ENCODE data around the gene SPACA7.

The SPACA7 gene

GRCh38 chr13:112363867-112364528 is 12.2 kb upstream of the SPACA7 start:
- Histone ChIP-seq H3K23ac (ENCODE audit: low read length) (no peak overlapping the region), H3K4me1 (ENCODE audit: control insufficient read depth in 1 of 2, insufficient read depth in 2 of 2, low read length in 2 of 2) (no peaks in the 10 kb centered on the region), H4K91ac (ENCODE audit: low read depth, low read length) (no peak overlapping the region), H2AK5ac (ENCODE audit: low read length) (no peak overlapping the region), H3K27ac (ENCODE audit: low read depth, low read length) (no peak overlapping the region), H3K79me1 (ENCODE audit: low read length) (no peaks in the 10 kb centered on the region), H2BK12ac (ENCODE audit: low read length) (no peak overlapping the region), H2BK5ac (ENCODE audit: low read depth, low read length, poor library complexity) (no peak overlapping the region), H3K14ac (ENCODE audit: low read length) (no peak overlapping the region), H3K79me2 (ENCODE audit: control insufficient read depth, insufficient read depth, low read length, poor library complexity) (no peaks in the 10 kb centered on the region), H2BK120ac (ENCODE audit: insufficient read depth, low read length, poor library complexity) (no peak overlapping the region), H3K9ac (ENCODE audit: low read length) (no peak overlapping the region), H3K4me2 (ENCODE audit: low read length) (no peak overlapping the region), H2AFZ (ENCODE audit: insufficient read depth, low read length, poor library complexity) (no peak overlapping the region), H3K27me3 (ENCODE audit: insufficient read depth, low read length) (no peaks in the 10 kb centered on the region), H3K4me3 (ENCODE audit: low read depth, low read length) (no peak overlapping the region), H3K36me3 (ENCODE audit: control insufficient read depth in 1 of 2, insufficient read depth in 2 of 2, low read length in 2 of 2) (no peaks in the 10 kb centered on the region), H3K18ac (ENCODE audit: low read length) (no peak overlapping the region), H4K8ac (ENCODE audit: low read depth, low read length) (no peak overlapping the region), H3K4ac (ENCODE audit: low read depth, low read length) (no peak overlapping the region), H3K9me3 (ENCODE audit: insufficient read depth, low read depth, low read length) (peaks cover 11% of the 10 kb centered on the region), H4K12ac (ENCODE audit: low read depth, low read length) (no peak overlapping the region)
- no CpG with 5 or more reads among the region's 12 CpGs for WGBS (ENCODE audit: extremely low coverage, insufficient coverage, insufficient read length)
- DNase-seq: no peak

GRCh38 chr13:112366907-112367646 is 9.1 kb upstream of the SPACA7 start:
- H3K9ac ChIP-seq (ENCODE audit: low read length): peak overlapping the region; percentile 10
- WGBS (ENCODE audit: extremely low coverage, insufficient coverage, insufficient read length): no CpG with 5 or more reads among the region's 4 CpGs
- peaks cover 9% of the 10 kb centered on the region for H3K9me3 ChIP-seq (ENCODE audit: insufficient read depth, low read depth, low read length)
- no peaks in the 10 kb centered on the region for H3K27me3 ChIP-seq (ENCODE audit: insufficient read depth, low read length)
- H2BK12ac ChIP-seq (ENCODE audit: low read length): no peak overlapping the region
- H3K27ac ChIP-seq (ENCODE audit: low read depth, low read length): no peak overlapping the region
- no peaks in the 10 kb centered on the region for H3K79me1 ChIP-seq (ENCODE audit: low read length)
- H3K18ac ChIP-seq (ENCODE audit: low read length): no peak overlapping the region
- H3K4me2 ChIP-seq (ENCODE audit: low read length): no peak overlapping the region
- H3K4me3 ChIP-seq (ENCODE audit: low read depth, low read length): no peak overlapping the region
- H3K36me3 ChIP-seq (ENCODE audit: control insufficient read depth in 1 of 2, insufficient read depth in 2 of 2, low read length in 2 of 2): no peaks in the 10 kb centered on the region
- DNase-seq: no peak
- H2AFZ ChIP-seq (ENCODE audit: insufficient read depth, low read length, poor library complexity): no peak overlapping the region
- no peak overlapping the region for H4K8ac ChIP-seq (ENCODE audit: low read depth, low read length)
- H3K4ac ChIP-seq (ENCODE audit: low read depth, low read length): no peak overlapping the region
- no peak overlapping the region for H3K14ac ChIP-seq (ENCODE audit: low read length)
- no peak overlapping the region for H4K12ac ChIP-seq (ENCODE audit: low read depth, low read length)
- H4K91ac ChIP-seq (ENCODE audit: low read depth, low read length): no peak overlapping the region
- no peaks in the 10 kb centered on the region for H3K4me1 ChIP-seq (ENCODE audit: control insufficient read depth in 1 of 2, insufficient read depth in 2 of 2, low read length in 2 of 2)
- no peak overlapping the region for H2BK120ac ChIP-seq (ENCODE audit: insufficient read depth, low read length, poor library complexity)
- H2BK5ac ChIP-seq (ENCODE audit: low read depth, low read length, poor library complexity): no peak overlapping the region
- no peak overlapping the region for H3K23ac ChIP-seq (ENCODE audit: low read length)
- no peaks in the 10 kb centered on the region for H3K79me2 ChIP-seq (ENCODE audit: control insufficient read depth, insufficient read depth, low read length, poor library complexity)
- no peak overlapping the region for H2AK5ac ChIP-seq (ENCODE audit: low read length)

- H3K23ac ChIP-seq (ENCODE audit: low read length): no peak overlapping the region
- H3K18ac ChIP-seq (ENCODE audit: low read length): no peak overlapping the region
- no peaks in the 10 kb centered on the region for H3K4me1 ChIP-seq (ENCODE audit: control insufficient read depth in 1 of 2, insufficient read depth in 2 of 2, low read length in 2 of 2)
- WGBS (ENCODE audit: extremely low coverage, insufficient coverage, insufficient read length): no CpG with 5 or more reads among the region's 8 CpGs
- H2AK5ac ChIP-seq (ENCODE audit: low read length): no peak overlapping the region
- no peak overlapping the region for H3K4ac ChIP-seq (ENCODE audit: low read depth, low read length)
- no peaks in the 10 kb centered on the region for H3K36me3 ChIP-seq (ENCODE audit: control insufficient read depth in 1 of 2, insufficient read depth in 2 of 2, low read length in 2 of 2)
- no peak overlapping the region for H2BK5ac ChIP-seq (ENCODE audit: low read depth, low read length, poor library complexity)
- H3K4me3 ChIP-seq (ENCODE audit: low read depth, low read length): no peak overlapping the region
- H4K91ac ChIP-seq (ENCODE audit: low read depth, low read length): no peak overlapping the region
- no peak overlapping the region for H4K8ac ChIP-seq (ENCODE audit: low read depth, low read length)
- DNase-seq: no peak
- no peak overlapping the region for H3K9ac ChIP-seq (ENCODE audit: low read length)
- H3K79me1 ChIP-seq (ENCODE audit: low read length): no peaks in the 10 kb centered on the region
- H2BK120ac ChIP-seq (ENCODE audit: insufficient read depth, low read length, poor library complexity): no peak overlapping the region
- no peak overlapping the region for H3K4me2 ChIP-seq (ENCODE audit: low read length)
- no peaks in the 10 kb centered on the region for H3K27me3 ChIP-seq (ENCODE audit: insufficient read depth, low read length)
- peaks cover 9% of the 10 kb centered on the region for H3K9me3 ChIP-seq (ENCODE audit: insufficient read depth, low read depth, low read length)
- H4K12ac ChIP-seq (ENCODE audit: low read depth, low read length): no peak overlapping the region
- H2AFZ ChIP-seq (ENCODE audit: insufficient read depth, low read length, poor library complexity): no peak overlapping the region
- no peak overlapping the region for H3K14ac ChIP-seq (ENCODE audit: low read length)
- H3K79me2 ChIP-seq (ENCODE audit: control insufficient read depth, insufficient read depth, low read length, poor library complexity): no peaks in the 10 kb centered on the region
- no peak overlapping the region for H2BK12ac ChIP-seq (ENCODE audit: low read length)
- H3K27ac ChIP-seq (ENCODE audit: low read depth, low read length): no peak overlapping the region
Observed at GRCh38 chr13:112368883-112369282, 7.3 kb upstream of the SPACA7 start.

- no peak overlapping the region for H4K91ac ChIP-seq (ENCODE audit: low read depth, low read length)
- H2BK12ac ChIP-seq (ENCODE audit: low read length): no peak overlapping the region
- H2BK5ac ChIP-seq (ENCODE audit: low read depth, low read length, poor library complexity): no peak overlapping the region
- no peak overlapping the region for H3K9ac ChIP-seq (ENCODE audit: low read length)
- H3K79me2 ChIP-seq (ENCODE audit: control insufficient read depth, insufficient read depth, low read length, poor library complexity): no peaks in the 10 kb centered on the region
- H2AK5ac ChIP-seq (ENCODE audit: low read length): no peak overlapping the region
- H3K18ac ChIP-seq (ENCODE audit: low read length): no peak overlapping the region
- no peak overlapping the region for H3K4ac ChIP-seq (ENCODE audit: low read depth, low read length)
- H3K36me3 ChIP-seq (ENCODE audit: control insufficient read depth in 1 of 2, insufficient read depth in 2 of 2, low read length in 2 of 2): no peaks in the 10 kb centered on the region
- H3K4me3 ChIP-seq (ENCODE audit: low read depth, low read length): no peak overlapping the region
- no peaks in the 10 kb centered on the region for H3K79me1 ChIP-seq (ENCODE audit: low read length)
- H3K27me3 ChIP-seq (ENCODE audit: insufficient read depth, low read length): no peaks in the 10 kb centered on the region
- no peak for DNase-seq
- no peak overlapping the region for H3K14ac ChIP-seq (ENCODE audit: low read length)
- H2BK120ac ChIP-seq (ENCODE audit: insufficient read depth, low read length, poor library complexity): no peak overlapping the region
- H3K4me2 ChIP-seq (ENCODE audit: low read length): no peak overlapping the region
- H3K27ac ChIP-seq (ENCODE audit: low read depth, low read length): no peak overlapping the region
- H3K9me3 ChIP-seq (ENCODE audit: insufficient read depth, low read depth, low read length): peaks cover 9% of the 10 kb centered on the region
- no CpG with 5 or more reads among the region's 3 CpGs for WGBS (ENCODE audit: extremely low coverage, insufficient coverage, insufficient read length)
- H4K12ac ChIP-seq (ENCODE audit: low read depth, low read length): no peak overlapping the region
- H4K8ac ChIP-seq (ENCODE audit: low read depth, low read length): no peak overlapping the region
- H2AFZ ChIP-seq (ENCODE audit: insufficient read depth, low read length, poor library complexity): no peak overlapping the region
- H3K4me1 ChIP-seq (ENCODE audit: control insufficient read depth in 1 of 2, insufficient read depth in 2 of 2, low read length in 2 of 2): no peaks in the 10 kb centered on the region
- H3K23ac ChIP-seq (ENCODE audit: low read length): no peak overlapping the region
Observed at GRCh38 chr13:112370311-112370710, 5.8 kb upstream of the SPACA7 start.

Data from trophoblast cell (in vitro differentiated cells and primary cell).